Adrenal gland (tissue), 12 donors: ENCODE data around the gene GALNT9. TPM values are rescaled to one million over a fixed set of nuclear protein-coding genes. Genes with fewer than 3 reads are reported as not detected.
A peak's percentile ranks its signal among the peaks of the same experiment; 100 is the strongest.

Experiments
- DNase-seq, 7 donors: peaks; one replicate each; pipeline ENCODE4 v3.0.0-alpha.2; 2019 to 2020
- H3K27ac ChIP-seq, 5 donors: fragments of 200-600 bp; sonication (generic) in 4 of 5; 1 replicate in 3 of 5; 2 replicates in 2 of 5; pipeline versions ENCODE4 v1.5.1 to v1.8.0; 2016 to 2020; ENCODE audit warnings: mild to moderate bottlenecking in 1 of 5
- H3K27me3 ChIP-seq: fragments of 200-600 bp; 2 replicates; pipeline ENCODE4 v1.8.0; 2021
- H3K36me3 ChIP-seq, 2 donors: fragments of 200-600 bp; replicated peaks in 1 of 2; 1 replicate in 1 of 2; 2 replicates in 1 of 2; pipeline versions ENCODE4 v1.5.1 to v1.8.0; 2018 to 2022
- H3K4me1 ChIP-seq, 2 donors: fragments of 200-600 bp; replicated peaks in 1 of 2; 1 replicate in 1 of 2; 2 replicates in 1 of 2; pipeline versions ENCODE4 v1.5.1 to v1.8.0; 2018 to 2021
- H3K4me3 ChIP-seq, 4 donors: fragments of 200-600 bp; sonication (generic) in 3 of 4; one replicate each; pipeline ENCODE4 v1.5.1; 2016 to 2018
- H3K9me3 ChIP-seq, 3 donors: fragments of 200-600 bp; sonication (generic) in 1 of 3; replicated peaks in 1 of 3; 1 replicate in 2 of 3; 2 replicates in 1 of 3; pipeline versions ENCODE4 v1.5.1 to v1.8.0; 2016 to 2021
- POLR2A ChIP-seq, 2 donors: fragments of 450-650 bp; IDR thresholded peaks; one replicate each; pipeline ENCODE4 v1.6.1; 2017; ENCODE audit warnings: antibody characterized with exemption in 2 of 2, mild to moderate bottlenecking in 2 of 2, moderate library complexity in 1 of 2
- WGBS, 4 donors: extraction: QIAGEN DNeasy Blood & Tissue Kit in 2 of 4; methylation state at CpG; one replicate each; pipeline versions ENCODE4 v1.1.5 to v1.1.7; 2013 to 2017; 5-methylcytosine and 5-hydroxymethylcytosine counted together
- intact Hi-C, 2 donors: fragments of 100-400 bp; cut with DNase I; formaldehyde crosslinking; loops; one replicate each; pipeline versions ENCODE4 v1.14.1 to v1.15.0; 2022 to 2023
- polyA plus RNA-seq, 3 donors: library from polyadenylated mRNA; stranded (reverse); fragments of 200-250 nt in 2 of 3; fragments of 350-450 nt in 1 of 3; fragmentation: Illumina TruSeq in 1 of 3; extraction: RNeasy Lipid Tissue Mini Kit (QIAGEN cat#74804) in 1 of 3; gene quantifications; one replicate each; pipeline ENCODE4 v1.2.3, GENCODE V29; 2013 to 2014
- total RNA-seq, 9 donors: library from RNA; depleted of rRNA in 4 of 9; stranded (reverse); fragments of >200 nt in 4 of 9; fragments of 120-200 nt in 1 of 9; fragmentation: NEBNext Ultra II Directional in 1 of 9; extraction: Animal tissue kit (Norgen Biotek cat#: 25700) in 1 of 9; gene quantifications; one replicate each; pipeline versions ENCODE4 v1.1.0 to v1.2.4, GENCODE V29; 2013 to 2023
- TF ChIP-seq, protein P1 (sequence below), 6 experiments: fragments of 450-650 bp in 4 of 6; fragments of 200-600 bp in 2 of 6; sonication (generic) in 1 of 6; IDR thresholded peaks; 1 replicate in 5 of 6; 2 replicates in 1 of 6; pipeline versions ENCODE4 v1.5.1 to v1.8.0; 2016 to 2021; ENCODE audit warnings: antibody characterized with exemption in 6 of 6, mild to moderate bottlenecking in 2 of 6, moderate library complexity in 1 of 6
- donor health status: healthy with polysubstance abuse.
- donor health status: Bipolar disorder and iron deficiency.
- donor health status: DM: yes; HTN: yes; CAD: no.
- donor health status: DM: no; HTN: no; CAD: no.
- donor health status: DM: no; HTN: no; CAD: no.
- donor health status: DM: yes; HTN: yes; CAD: no.

Gene GALNT9
- total and polyA plus RNA-seq, 12 donors = 0.44 to 7.8 (median 1.2) TPM; not detected in 1

- H3K9me3 ChIP-seq = no peaks in the 10 kb centered on the region
- intact Hi-C loops = no loop called here
- WGBS, 4 donors = 78 to 81% (median 79%) methylated on average over 21 to 36 of the region's 36 CpGs
- H3K27me3 ChIP-seq = peaks cover 23% of the 10 kb centered on the region
- DNase-seq = no peak
- no peaks in the 10 kb centered on the region for H3K36me3 ChIP-seq
- H3K27ac ChIP-seq = no peak overlapping the region
- TF ChIP-seq POLR2A (IDR thresholded peaks at IDR 0.05) = no peak
- TF ChIP-seq, protein P1, sequence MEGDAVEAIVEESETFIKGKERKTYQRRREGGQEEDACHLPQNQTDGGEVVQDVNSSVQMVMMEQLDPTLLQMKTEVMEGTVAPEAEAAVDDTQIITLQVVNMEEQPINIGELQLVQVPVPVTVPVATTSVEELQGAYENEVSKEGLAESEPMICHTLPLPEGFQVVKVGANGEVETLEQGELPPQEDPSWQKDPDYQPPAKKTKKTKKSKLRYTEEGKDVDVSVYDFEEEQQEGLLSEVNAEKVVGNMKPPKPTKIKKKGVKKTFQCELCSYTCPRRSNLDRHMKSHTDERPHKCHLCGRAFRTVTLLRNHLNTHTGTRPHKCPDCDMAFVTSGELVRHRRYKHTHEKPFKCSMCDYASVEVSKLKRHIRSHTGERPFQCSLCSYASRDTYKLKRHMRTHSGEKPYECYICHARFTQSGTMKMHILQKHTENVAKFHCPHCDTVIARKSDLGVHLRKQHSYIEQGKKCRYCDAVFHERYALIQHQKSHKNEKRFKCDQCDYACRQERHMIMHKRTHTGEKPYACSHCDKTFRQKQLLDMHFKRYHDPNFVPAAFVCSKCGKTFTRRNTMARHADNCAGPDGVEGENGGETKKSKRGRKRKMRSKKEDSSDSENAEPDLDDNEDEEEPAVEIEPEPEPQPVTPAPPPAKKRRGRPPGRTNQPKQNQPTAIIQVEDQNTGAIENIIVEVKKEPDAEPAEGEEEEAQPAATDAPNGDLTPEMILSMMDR (IDR thresholded peaks at IDR 0.05) = no peak
- no peak overlapping the region for H3K4me3 ChIP-seq
- H3K4me1 ChIP-seq = no peaks in the 10 kb centered on the region
These were observed 122.2 kb downstream of the GALNT9 start for GRCh38 chr12:132207083-132207775.

GRCh38 chr12:132206046-132206434 lies 123.3 kb downstream of the GALNT9 start:
- DNase-seq = no peak
- H3K9me3 ChIP-seq = no peaks in the 10 kb centered on the region
- H3K27ac ChIP-seq = no peak overlapping the region
- no peaks in the 10 kb centered on the region for H3K4me1 ChIP-seq
- WGBS, 4 donors = 39 to 60% (median 42%) methylated on average over 1 to 14 of the region's 14 CpGs
- TF ChIP-seq POLR2A (IDR thresholded peaks at IDR 0.05) = no peak
- H3K27me3 ChIP-seq = peaks cover 23% of the 10 kb centered on the region
- intact Hi-C loops = no loop called here
- H3K36me3 ChIP-seq = no peaks in the 10 kb centered on the region
- H3K4me3 ChIP-seq = no peak overlapping the region

DNA sequence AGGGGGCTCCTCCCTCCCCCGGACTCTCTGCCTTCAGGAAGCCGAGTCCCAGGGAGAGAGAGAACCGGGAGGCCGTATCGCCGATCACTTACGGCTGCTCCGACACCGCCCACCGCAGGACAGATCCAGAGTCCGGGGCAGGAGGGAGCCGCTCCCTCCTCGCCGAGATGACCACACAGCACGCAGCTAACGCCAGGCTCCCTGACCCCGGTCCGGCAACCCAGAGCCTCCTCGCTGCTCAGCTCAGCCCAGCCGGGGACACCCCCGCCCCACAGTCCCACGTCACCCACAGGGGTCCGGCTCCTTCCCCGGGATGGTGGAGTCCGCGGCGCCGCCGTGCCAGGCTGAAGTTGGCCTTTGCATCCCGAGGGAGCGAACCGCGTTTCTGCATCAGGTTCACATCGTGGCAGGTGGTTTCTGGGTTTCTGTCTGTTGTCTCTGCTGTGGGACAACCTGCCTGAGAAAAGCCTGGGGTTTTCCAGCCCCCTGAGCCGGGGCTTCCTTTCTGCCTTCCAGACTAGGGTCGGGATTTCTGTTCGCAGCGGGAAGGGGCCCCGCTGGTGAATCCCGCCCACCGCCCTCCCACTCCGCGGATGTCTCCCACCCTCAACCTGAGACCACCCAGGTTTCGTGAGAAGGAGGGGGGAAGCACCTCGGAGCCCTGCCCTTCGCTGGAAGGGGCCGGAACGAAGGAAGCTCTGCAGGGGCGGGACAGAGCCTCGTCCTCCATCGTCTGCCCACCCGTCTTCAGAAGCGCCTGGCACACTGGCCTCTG lies 123.9 kb downstream of the GALNT9 start:
- DNase-seq = no peak
- Histone ChIP-seq H3K4me1 (no peaks in the 10 kb centered on the region), H3K27ac (no peak overlapping the region), H3K27me3 (peaks cover 23% of the 10 kb centered on the region), H3K36me3 (no peaks in the 10 kb centered on the region), H3K9me3 (no peaks in the 10 kb centered on the region), H3K4me3 (no peak overlapping the region)
- TF ChIP-seq POLR2A (IDR thresholded peaks at IDR 0.05) = no peak
- TF ChIP-seq, protein P1 (IDR thresholded peaks at IDR 0.05) = peak in 1 of 6 experiments; percentile 9
- 0 to 7% (median 3%) methylated on average over 1 to 53 of the region's 53 CpGs for WGBS, 4 donors
- intact Hi-C loops = no loop called here

DNA sequence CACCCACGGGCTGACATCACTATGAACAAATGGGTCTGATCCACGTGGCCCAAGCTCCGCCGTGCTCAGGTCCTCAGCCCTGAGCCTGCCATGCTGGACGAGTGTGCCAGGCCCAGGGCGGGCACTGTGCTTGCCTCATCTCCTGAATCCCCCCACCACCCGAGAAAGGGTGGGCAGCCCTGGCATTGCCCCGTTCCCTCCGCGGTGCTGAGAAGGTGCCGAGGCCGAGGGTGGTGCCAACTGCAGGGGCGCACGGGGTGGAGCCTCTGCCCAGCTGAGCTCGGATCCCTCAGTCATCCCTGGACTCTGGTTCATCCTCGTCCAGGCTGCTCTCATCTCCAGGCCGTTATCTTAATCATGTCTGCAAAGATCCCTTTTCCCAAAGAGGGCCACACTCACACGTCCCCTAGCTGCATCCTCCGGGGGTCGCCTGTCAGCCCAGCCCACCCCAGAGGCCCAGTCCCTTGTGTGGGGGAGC lies 124.6 kb downstream of the GALNT9 start:
- Histone ChIP-seq H3K9me3 (no peaks in the 10 kb centered on the region), H3K4me3 (no peak overlapping the region)
- DNase-seq = no peak

More for the DNA sequence above, 124.6 kb downstream of the GALNT9 start:
- H3K4me1 ChIP-seq = no peaks in the 10 kb centered on the region
- H3K36me3 ChIP-seq = no peaks in the 10 kb centered on the region
- TF ChIP-seq POLR2A (IDR thresholded peaks at IDR 0.05) = no peak
- TF ChIP-seq, protein P1 (IDR thresholded peaks at IDR 0.05) = no peak
- peaks cover 23% of the 10 kb centered on the region for H3K27me3 ChIP-seq
- no peak overlapping the region for H3K27ac ChIP-seq
- intact Hi-C loops = no loop called here
- 42 to 54% (median 49%) methylated on average over 2 to 20 of the region's 20 CpGs for WGBS, 4 donors
